Esophagus muscularis mucosa (tissue), 4 donors: ENCODE measurements around the gene MAOB.

Experiments
- EP300 ChIP-seq: sonication (generic); formaldehyde crosslinking; IDR thresholded peaks from one replicate; pipeline ENCODE4 v1.6.1; 2017; ENCODE audit warnings: antibody characterized with exemption
- POLR2A ChIP-seq: fragments of 450-650 bp; IDR thresholded peaks from one replicate; pipeline ENCODE4 v1.6.1; 2017; ENCODE audit warnings: antibody characterized with exemption, moderate library complexity, mild to moderate bottlenecking, low read depth
- POLR2AphosphoS5 ChIP-seq, 2 donors: sonication (generic); formaldehyde crosslinking; IDR thresholded peaks; one replicate each; pipeline ENCODE4 v1.6.1; 2017; ENCODE audit warnings: antibody characterized with exemption in 2 of 2
- TF ChIP-seq, protein P1 (sequence below), 3 experiments: fragments of 200-600 bp in 2 of 3; fragments of 450-650 bp in 1 of 3; sonication (generic) in 2 of 3; IDR thresholded peaks; one replicate each; pipeline ENCODE4 v1.5.1; 2017 to 2019; ENCODE audit warnings: antibody characterized with exemption in 3 of 3, mild to moderate bottlenecking in 2 of 3, moderate library complexity in 1 of 3

DNA sequence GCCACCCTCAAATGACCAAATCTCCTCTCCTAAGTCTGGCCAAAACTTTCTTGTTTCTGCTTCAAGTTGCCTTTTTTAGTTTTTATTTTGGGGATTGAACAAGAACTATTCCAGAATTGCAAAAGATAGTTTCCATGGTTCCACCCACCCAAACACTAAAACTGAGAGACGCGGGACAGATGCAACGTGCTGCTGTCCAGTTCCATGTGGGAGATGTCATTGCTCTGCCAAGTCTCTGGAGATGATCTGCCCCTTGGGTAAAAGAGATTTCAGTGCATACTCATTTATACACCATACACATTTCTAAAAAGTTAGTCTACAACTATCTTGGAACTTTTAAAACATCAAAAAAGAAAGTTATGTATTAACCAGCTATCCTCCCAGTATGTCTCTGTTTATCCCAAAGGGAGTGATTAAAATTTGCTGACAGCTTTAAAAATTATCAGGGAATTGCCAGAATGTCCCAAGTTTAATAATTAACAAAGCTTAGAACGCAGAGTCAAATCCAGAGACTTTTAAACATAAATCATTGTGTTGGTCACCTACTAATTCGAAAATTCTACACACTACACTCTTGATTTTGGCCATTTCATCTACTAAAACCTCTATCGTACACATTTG is 3.2 kb downstream of the MAOB start:
- TF ChIP-seq, protein P1, sequence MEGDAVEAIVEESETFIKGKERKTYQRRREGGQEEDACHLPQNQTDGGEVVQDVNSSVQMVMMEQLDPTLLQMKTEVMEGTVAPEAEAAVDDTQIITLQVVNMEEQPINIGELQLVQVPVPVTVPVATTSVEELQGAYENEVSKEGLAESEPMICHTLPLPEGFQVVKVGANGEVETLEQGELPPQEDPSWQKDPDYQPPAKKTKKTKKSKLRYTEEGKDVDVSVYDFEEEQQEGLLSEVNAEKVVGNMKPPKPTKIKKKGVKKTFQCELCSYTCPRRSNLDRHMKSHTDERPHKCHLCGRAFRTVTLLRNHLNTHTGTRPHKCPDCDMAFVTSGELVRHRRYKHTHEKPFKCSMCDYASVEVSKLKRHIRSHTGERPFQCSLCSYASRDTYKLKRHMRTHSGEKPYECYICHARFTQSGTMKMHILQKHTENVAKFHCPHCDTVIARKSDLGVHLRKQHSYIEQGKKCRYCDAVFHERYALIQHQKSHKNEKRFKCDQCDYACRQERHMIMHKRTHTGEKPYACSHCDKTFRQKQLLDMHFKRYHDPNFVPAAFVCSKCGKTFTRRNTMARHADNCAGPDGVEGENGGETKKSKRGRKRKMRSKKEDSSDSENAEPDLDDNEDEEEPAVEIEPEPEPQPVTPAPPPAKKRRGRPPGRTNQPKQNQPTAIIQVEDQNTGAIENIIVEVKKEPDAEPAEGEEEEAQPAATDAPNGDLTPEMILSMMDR (IDR thresholded peaks at IDR 0.05) = no peak
- no peak for TF ChIP-seq POLR2AphosphoS5 (IDR thresholded peaks at IDR 0.05)
- TF ChIP-seq EP300 = no peak
- no peak for TF ChIP-seq POLR2A
